HepG2 (cell line): ENCODE measurements around the gene SLC25A25. TPM values are rescaled to one million over a fixed set of nuclear protein-coding genes. Genes with fewer than 3 reads are reported as not detected.

Experiments used
- CREM ChIP-seq, 2 experiments: sonication (generic) in 1 of 2; formaldehyde crosslinking in 1 of 2; IDR thresholded peaks; 2 replicates each; pipeline versions ENCODE4 v1.4.0 to v1.6.1; 2016 to 2020; ENCODE audit warnings: antibody characterized with exemption in 1 of 2, mild to moderate bottlenecking in 1 of 2, missing genetic modification reagents in 1 of 2
- FOXO1 ChIP-seq: sonication (generic); formaldehyde crosslinking; IDR thresholded peaks from 2 replicates; pipeline ENCODE4 v1.4.0; 2020; ENCODE audit warnings: missing genetic modification reagents
- KLF16 ChIP-seq, 2 experiments: sonication (generic) in 1 of 2; formaldehyde crosslinking in 1 of 2; IDR thresholded peaks; 2 replicates each; pipeline versions ENCODE4 v1.6.1 to v1.8.0; 2016 to 2023; ENCODE audit warnings: missing genetic modification reagents in 2 of 2, missing compliant biosample characterization in 1 of 2
- SSRP1 ChIP-seq: IDR thresholded peaks from 2 replicates; pipeline ENCODE4 v1.6.1; 2016; ENCODE audit warnings: control low read depth
- ZNF367 ChIP-seq: sonication (generic); formaldehyde crosslinking; IDR thresholded peaks from 2 replicates; pipeline ENCODE4 v1.4.0; 2020; ENCODE audit warnings: missing genetic modification reagents, borderline replicate concordance
- polyA plus RNA-seq, 8 experiments: library from polyadenylated mRNA; depleted of rRNA in 3 of 8; stranded (reverse) in 7 of 8; unstranded in 1 of 8; fragments of >200 nt; fragmentation: Illumina TruSeq in 4 of 8; extraction: Trizol in 4 of 8; gene quantifications; 2 replicates each; pipeline versions ENCODE4 v1.2.1 to v1.2.3, GENCODE V29; 2011 to 2016; ENCODE audit warnings: low read depth in 4 of 8, missing spikeins in 1 of 8, mixed read lengths in 1 of 8; ENCODE audit not compliant: insufficient read depth in 1 of 8
- total RNA-seq, 5 experiments: library from RNA; depleted of rRNA; stranded (reverse); fragments of >200 nt; fragmentation: Illumina TruSeq; extraction: Trizol; gene quantifications; 2 replicates each; pipeline ENCODE4 v1.2.3, GENCODE V29; 2016; ENCODE audit warnings: low read depth in 1 of 5
- TF ChIP-seq, protein P1 (sequence below): sonication (generic); formaldehyde crosslinking; IDR thresholded peaks from 2 replicates; pipeline ENCODE4 v1.4.0; 2020; ENCODE audit warnings: missing genetic modification reagents
- TF ChIP-seq, protein P2 (sequence below): sonication (generic); formaldehyde crosslinking; IDR thresholded peaks from 2 replicates; pipeline ENCODE4 v1.4.0; 2020; ENCODE audit warnings: missing genetic modification reagents
- TF ChIP-seq, protein P3 (sequence below): sonication (generic); formaldehyde crosslinking; IDR thresholded peaks from 2 replicates; pipeline ENCODE4 v1.8.0; 2022; ENCODE audit warnings: mild to moderate bottlenecking, missing genetic modification reagents, moderate library complexity
- TF ChIP-seq, protein P4 (sequence below): sonication (generic); formaldehyde crosslinking; IDR thresholded peaks from 2 replicates; pipeline ENCODE4 v1.5.0; 2020; ENCODE audit warnings: mild to moderate bottlenecking, missing genetic modification reagents
- TF ChIP-seq, protein P5 (sequence below): sonication (generic); formaldehyde crosslinking; IDR thresholded peaks from 2 replicates; pipeline ENCODE4 v1.4.0; 2020; ENCODE audit warnings: missing genetic modification reagents

The SLC25A25 gene
- total and polyA plus RNA-seq, 2 of the 13 experiments (the other 11 are each of a cell fraction or from before 2014, with no cell fraction given) = 10.5 to 24.8 TPM

DNA sequence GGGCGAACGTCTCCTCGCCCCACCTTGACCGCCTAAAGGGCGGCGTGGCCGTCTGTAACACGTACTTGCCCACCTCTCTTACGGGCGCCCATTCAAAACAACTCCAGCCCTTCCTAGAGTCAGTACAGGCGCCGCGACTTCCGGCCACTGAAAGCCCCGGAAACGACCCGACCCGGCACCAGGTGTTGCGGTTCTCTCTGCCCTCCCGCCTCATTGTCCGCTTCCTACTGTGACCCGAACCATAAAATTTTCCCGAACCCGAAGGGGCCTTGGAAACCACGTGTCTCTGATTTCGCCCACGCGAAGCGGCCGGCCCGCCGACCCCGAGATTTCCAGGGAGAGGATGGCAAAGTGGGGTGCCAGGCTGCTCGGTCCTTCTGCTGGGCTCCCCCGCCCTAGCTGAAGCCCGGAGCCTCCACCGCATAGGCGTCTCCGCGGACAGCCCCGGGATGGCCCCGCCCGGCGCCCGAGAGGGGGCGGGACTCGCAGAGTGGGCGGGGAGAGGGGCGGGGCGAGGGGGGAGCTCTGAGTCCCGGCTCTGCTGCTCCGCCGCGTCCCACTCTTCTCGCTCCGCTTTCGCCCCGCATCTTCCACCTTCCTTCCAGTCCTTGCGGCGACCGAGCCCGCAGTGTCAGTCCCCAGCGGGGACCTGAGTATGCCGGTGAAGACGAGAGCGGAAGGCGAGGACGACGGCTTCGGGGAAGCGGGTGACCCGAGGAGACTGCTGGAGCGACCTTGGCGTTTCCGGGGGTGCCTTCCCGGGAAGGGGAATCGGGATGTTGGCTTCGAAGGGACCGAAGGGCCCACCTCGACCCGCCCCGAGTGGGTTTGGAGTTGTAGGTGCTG is 60.2 kb downstream of the SLC25A25 start (continued):
- TF ChIP-seq, protein P1, sequence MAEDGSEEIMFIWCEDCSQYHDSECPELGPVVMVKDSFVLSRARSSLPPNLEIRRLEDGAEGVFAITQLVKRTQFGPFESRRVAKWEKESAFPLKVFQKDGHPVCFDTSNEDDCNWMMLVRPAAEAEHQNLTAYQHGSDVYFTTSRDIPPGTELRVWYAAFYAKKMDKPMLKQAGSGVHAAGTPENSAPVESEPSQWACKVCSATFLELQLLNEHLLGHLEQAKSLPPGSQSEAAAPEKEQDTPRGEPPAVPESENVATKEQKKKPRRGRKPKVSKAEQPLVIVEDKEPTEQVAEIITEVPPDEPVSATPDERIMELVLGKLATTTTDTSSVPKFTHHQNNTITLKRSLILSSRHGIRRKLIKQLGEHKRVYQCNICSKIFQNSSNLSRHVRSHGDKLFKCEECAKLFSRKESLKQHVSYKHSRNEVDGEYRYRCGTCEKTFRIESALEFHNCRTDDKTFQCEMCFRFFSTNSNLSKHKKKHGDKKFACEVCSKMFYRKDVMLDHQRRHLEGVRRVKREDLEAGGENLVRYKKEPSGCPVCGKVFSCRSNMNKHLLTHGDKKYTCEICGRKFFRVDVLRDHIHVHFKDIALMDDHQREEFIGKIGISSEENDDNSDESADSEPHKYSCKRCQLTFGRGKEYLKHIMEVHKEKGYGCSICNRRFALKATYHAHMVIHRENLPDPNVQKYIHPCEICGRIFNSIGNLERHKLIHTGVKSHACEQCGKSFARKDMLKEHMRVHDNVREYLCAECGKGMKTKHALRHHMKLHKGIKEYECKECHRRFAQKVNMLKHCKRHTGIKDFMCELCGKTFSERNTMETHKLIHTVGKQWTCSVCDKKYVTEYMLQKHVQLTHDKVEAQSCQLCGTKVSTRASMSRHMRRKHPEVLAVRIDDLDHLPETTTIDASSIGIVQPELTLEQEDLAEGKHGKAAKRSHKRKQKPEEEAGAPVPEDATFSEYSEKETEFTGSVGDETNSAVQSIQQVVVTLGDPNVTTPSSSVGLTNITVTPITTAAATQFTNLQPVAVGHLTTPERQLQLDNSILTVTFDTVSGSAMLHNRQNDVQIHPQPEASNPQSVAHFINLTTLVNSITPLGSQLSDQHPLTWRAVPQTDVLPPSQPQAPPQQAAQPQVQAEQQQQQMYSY (CRISPR knock-in tag) = no peak
- TF ChIP-seq, protein P2, sequence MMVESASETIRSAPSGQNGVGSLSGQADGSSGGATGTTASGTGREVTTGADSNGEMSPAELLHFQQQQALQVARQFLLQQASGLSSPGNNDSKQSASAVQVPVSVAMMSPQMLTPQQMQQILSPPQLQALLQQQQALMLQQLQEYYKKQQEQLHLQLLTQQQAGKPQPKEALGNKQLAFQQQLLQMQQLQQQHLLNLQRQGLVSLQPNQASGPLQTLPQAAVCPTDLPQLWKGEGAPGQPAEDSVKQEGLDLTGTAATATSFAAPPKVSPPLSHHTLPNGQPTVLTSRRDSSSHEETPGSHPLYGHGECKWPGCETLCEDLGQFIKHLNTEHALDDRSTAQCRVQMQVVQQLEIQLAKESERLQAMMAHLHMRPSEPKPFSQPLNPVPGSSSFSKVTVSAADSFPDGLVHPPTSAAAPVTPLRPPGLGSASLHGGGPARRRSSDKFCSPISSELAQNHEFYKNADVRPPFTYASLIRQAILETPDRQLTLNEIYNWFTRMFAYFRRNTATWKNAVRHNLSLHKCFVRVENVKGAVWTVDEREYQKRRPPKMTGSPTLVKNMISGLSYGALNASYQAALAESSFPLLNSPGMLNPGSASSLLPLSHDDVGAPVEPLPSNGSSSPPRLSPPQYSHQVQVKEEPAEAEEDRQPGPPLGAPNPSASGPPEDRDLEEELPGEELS = peak; percentile 35; the same call in 1 of the 2 replicates
- peak in 1 of 2 experiments; percentile 88; a peak in 2 of 4 replicates for TF ChIP-seq KLF16 (CRISPR knock-in tag; IDR thresholded peaks at IDR 0.05)
- peak; percentile 52; the same call in 1 of the 2 replicates for TF ChIP-seq CREM (IDR thresholded peaks at IDR 0.05)
- TF ChIP-seq CREM (CRISPR knock-in tag; IDR thresholded peaks at IDR 0.05) = no peak
- TF ChIP-seq, protein P3, sequence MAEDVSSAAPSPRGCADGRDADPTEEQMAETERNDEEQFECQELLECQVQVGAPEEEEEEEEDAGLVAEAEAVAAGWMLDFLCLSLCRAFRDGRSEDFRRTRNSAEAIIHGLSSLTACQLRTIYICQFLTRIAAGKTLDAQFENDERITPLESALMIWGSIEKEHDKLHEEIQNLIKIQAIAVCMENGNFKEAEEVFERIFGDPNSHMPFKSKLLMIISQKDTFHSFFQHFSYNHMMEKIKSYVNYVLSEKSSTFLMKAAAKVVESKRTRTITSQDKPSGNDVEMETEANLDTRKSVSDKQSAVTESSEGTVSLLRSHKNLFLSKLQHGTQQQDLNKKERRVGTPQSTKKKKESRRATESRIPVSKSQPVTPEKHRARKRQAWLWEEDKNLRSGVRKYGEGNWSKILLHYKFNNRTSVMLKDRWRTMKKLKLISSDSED (CRISPR knock-in tag) = no peak
- TF ChIP-seq FOXO1 (CRISPR knock-in tag) = 0 out of 2 replicates have a peak, but pooled peaks have one; percentile 38
- TF ChIP-seq, protein P4, sequence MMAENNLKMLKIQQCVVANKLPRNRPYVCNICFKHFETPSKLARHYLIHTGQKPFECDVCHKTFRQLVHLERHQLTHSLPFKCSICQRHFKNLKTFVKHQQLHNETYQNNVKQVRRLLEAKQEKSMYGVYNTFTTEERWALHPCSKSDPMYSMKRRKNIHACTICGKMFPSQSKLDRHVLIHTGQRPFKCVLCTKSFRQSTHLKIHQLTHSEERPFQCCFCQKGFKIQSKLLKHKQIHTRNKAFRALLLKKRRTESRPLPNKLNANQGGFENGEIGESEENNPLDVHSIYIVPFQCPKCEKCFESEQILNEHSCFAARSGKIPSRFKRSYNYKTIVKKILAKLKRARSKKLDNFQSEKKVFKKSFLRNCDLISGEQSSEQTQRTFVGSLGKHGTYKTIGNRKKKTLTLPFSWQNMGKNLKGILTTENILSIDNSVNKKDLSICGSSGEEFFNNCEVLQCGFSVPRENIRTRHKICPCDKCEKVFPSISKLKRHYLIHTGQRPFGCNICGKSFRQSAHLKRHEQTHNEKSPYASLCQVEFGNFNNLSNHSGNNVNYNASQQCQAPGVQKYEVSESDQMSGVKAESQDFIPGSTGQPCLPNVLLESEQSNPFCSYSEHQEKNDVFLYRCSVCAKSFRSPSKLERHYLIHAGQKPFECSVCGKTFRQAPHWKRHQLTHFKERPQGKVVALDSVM (CRISPR knock-in tag) = 0 out of 2 replicates have a peak, but pooled peaks have one; percentile 13
- TF ChIP-seq SSRP1 (CRISPR knock-in tag) = no peak
- TF ChIP-seq, protein P5, sequence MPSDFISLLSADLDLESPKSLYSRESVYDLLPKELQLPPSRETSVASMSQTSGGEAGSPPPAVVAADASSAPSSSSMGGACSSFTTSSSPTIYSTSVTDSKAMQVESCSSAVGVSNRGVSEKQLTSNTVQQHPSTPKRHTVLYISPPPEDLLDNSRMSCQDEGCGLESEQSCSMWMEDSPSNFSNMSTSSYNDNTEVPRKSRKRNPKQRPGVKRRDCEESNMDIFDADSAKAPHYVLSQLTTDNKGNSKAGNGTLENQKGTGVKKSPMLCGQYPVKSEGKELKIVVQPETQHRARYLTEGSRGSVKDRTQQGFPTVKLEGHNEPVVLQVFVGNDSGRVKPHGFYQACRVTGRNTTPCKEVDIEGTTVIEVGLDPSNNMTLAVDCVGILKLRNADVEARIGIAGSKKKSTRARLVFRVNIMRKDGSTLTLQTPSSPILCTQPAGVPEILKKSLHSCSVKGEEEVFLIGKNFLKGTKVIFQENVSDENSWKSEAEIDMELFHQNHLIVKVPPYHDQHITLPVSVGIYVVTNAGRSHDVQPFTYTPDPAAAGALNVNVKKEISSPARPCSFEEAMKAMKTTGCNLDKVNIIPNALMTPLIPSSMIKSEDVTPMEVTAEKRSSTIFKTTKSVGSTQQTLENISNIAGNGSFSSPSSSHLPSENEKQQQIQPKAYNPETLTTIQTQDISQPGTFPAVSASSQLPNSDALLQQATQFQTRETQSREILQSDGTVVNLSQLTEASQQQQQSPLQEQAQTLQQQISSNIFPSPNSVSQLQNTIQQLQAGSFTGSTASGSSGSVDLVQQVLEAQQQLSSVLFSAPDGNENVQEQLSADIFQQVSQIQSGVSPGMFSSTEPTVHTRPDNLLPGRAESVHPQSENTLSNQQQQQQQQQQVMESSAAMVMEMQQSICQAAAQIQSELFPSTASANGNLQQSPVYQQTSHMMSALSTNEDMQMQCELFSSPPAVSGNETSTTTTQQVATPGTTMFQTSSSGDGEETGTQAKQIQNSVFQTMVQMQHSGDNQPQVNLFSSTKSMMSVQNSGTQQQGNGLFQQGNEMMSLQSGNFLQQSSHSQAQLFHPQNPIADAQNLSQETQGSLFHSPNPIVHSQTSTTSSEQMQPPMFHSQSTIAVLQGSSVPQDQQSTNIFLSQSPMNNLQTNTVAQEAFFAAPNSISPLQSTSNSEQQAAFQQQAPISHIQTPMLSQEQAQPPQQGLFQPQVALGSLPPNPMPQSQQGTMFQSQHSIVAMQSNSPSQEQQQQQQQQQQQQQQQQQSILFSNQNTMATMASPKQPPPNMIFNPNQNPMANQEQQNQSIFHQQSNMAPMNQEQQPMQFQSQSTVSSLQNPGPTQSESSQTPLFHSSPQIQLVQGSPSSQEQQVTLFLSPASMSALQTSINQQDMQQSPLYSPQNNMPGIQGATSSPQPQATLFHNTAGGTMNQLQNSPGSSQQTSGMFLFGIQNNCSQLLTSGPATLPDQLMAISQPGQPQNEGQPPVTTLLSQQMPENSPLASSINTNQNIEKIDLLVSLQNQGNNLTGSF (CRISPR knock-in tag) = no peak
- 0 out of 2 replicates have a peak, but pooled peaks have one; percentile 52 for TF ChIP-seq ZNF367 (CRISPR knock-in tag)
